HG03432 (cell line): ENCODE data around the gene UNC93B1.

ENCODE experiments used
- ATAC-seq: cut with Tn5 transposase; IDR thresholded peaks from one replicate; pipeline ENCODE4 v1.9.1; 2021; ENCODE audit warnings: mild to moderate bottlenecking, moderate library complexity; ENCODE audit not compliant: unreplicated experiment

Gene UNC93B1

GRCh38 chr11:68003846-68004550 lies at the start of gene UNC93B1:
Gene UNC93B1 (minus strand): TSS chr11:68004097. CDS start chr11:68004043, 54 bp downstream.
- ATAC-seq = peak; percentile 53

- ATAC-seq = no peak
Observed at GRCh38 chr11:68053117-68053516, 49.2 kb upstream of the UNC93B1 start.

GRCh38 chr11:68052137-68052873 lies 48.4 kb upstream of the UNC93B1 start:
- no peak for ATAC-seq

- ATAC-seq = no peak
Observed at GRCh38 chr11:68051191-68052136, 47.6 kb upstream of the UNC93B1 start.

- no peak for ATAC-seq
Observed at GRCh38 chr11:68050371-68050841, 46.5 kb upstream of the UNC93B1 start.

GRCh38 chr11:68049509-68050370 lies 45.8 kb upstream of the UNC93B1 start:
- ATAC-seq = no peak

GRCh38 chr11:68048681-68049508 lies 45.0 kb upstream of the UNC93B1 start:
- no peak for ATAC-seq

GRCh38 chr11:68047437-68048290 lies 43.8 kb upstream of the UNC93B1 start:
- no peak for ATAC-seq

GRCh38 chr11:68044898-68045351 lies 41.0 kb upstream of the UNC93B1 start:
- ATAC-seq = no peak

GRCh38 chr11:68044145-68044813 lies 40.4 kb upstream of the UNC93B1 start:
- no peak for ATAC-seq

- ATAC-seq = no peak
Observed at GRCh38 chr11:68043349-68044144, 39.6 kb upstream of the UNC93B1 start.

GRCh38 chr11:68043029-68043348 lies 39.1 kb upstream of the UNC93B1 start:
- no peak for ATAC-seq

- no peak for ATAC-seq
Observed at GRCh38 chr11:68042219-68043028, 38.5 kb upstream of the UNC93B1 start.

- ATAC-seq = no peak
Observed at GRCh38 chr11:68041617-68042218, 37.8 kb upstream of the UNC93B1 start.

GRCh38 chr11:68040957-68041591 lies 37.2 kb upstream of the UNC93B1 start:
- ATAC-seq = no peak
